MM.1S (cell line): Measurements from ENCODE around the gene TCERG1L.

Experiments
- CTCF ChIP-seq: fragments of 300-600 bp; sonication (generic); IDR thresholded peaks from 2 replicates; pipeline ENCODE4 v1.5.1; 2016; ENCODE audit warnings: antibody characterized with exemption, low read length, mixed read lengths
- EZH2 ChIP-seq: fragments of 300-600 bp; sonication (generic); optimal IDR thresholded peaks from 2 replicates; pipeline ENCODE3; 2017; ENCODE audit warnings: low read depth, mild to moderate bottlenecking, antibody characterized with exemption, low read length, mixed read lengths

- TF ChIP-seq CTCF (no peak), EZH2 (no peak)
Observed at GRCh38 chr10:131183546-131184045, 127.9 kb downstream of the TCERG1L start.
